ENCODE results near the gene RNF213.

DNA sequence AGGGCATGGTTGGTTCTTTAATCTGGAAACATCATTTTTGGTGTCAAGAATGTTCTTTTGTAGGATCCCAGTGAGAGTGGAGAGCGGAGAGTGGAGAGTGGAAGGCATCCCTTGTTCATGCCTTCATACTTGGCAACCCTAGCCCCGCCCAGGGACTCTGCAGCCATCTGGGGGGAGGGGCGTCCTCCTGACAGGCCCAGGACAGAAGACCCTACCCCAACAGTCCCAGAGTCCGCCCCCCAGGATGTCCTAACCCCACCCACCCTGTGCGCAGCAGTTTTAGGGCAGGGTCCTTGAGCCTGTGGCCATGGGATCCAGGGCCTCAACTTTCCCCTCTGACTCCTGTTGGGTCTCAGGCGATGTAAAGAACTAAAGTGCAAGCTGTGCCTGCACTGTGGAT lies 36.0 kb upstream of the RNF213 start:
- TF ChIP-seq GABPA (IDR thresholded peaks at IDR 0.05; ENCODE audit: low read depth) (no peak), POLR2AphosphoS5 (IDR thresholded peaks at IDR 0.05; ENCODE audit: low read depth, low read length) (no peak), FOXJ3 (CRISPR knock-in tag; IDR thresholded peaks at IDR 0.05) (no peak), SMC3 (IDR thresholded peaks at IDR 0.05; ENCODE audit: low read depth, low read length) (no peak), YY1 (IDR thresholded peaks at IDR 0.05; ENCODE audit: low read depth) (no peak), RXRA (IDR thresholded peaks at IDR 0.05; ENCODE audit: borderline replicate concordance, low read depth) (no peak), ELF1 (IDR thresholded peaks at IDR 0.05) (no peak), TAF1 (IDR thresholded peaks at IDR 0.05; ENCODE audit: borderline replicate concordance, low read depth, low read length) (no peak), RAD21 (IDR thresholded peaks at IDR 0.05; ENCODE audit: low read length) (no peak), RCOR1 (IDR thresholded peaks at IDR 0.05; ENCODE audit: low read length) (no peak), TEAD4 (IDR thresholded peaks at IDR 0.05; ENCODE audit: borderline replicate concordance, insufficient read depth) (no peak)
- TF ChIP-seq, protein P1, sequence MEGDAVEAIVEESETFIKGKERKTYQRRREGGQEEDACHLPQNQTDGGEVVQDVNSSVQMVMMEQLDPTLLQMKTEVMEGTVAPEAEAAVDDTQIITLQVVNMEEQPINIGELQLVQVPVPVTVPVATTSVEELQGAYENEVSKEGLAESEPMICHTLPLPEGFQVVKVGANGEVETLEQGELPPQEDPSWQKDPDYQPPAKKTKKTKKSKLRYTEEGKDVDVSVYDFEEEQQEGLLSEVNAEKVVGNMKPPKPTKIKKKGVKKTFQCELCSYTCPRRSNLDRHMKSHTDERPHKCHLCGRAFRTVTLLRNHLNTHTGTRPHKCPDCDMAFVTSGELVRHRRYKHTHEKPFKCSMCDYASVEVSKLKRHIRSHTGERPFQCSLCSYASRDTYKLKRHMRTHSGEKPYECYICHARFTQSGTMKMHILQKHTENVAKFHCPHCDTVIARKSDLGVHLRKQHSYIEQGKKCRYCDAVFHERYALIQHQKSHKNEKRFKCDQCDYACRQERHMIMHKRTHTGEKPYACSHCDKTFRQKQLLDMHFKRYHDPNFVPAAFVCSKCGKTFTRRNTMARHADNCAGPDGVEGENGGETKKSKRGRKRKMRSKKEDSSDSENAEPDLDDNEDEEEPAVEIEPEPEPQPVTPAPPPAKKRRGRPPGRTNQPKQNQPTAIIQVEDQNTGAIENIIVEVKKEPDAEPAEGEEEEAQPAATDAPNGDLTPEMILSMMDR (IDR thresholded peaks at IDR 0.05) = no peak
- TF ChIP-seq, protein P2, sequence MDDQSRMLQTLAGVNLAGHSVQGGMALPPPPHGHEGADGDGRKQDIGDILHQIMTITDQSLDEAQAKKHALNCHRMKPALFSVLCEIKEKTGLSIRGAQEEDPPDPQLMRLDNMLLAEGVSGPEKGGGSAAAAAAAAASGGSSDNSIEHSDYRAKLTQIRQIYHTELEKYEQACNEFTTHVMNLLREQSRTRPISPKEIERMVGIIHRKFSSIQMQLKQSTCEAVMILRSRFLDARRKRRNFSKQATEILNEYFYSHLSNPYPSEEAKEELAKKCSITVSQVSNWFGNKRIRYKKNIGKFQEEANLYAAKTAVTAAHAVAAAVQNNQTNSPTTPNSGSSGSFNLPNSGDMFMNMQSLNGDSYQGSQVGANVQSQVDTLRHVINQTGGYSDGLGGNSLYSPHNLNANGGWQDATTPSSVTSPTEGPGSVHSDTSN (IDR thresholded peaks at IDR 0.05) = no peak
- TF ChIP-seq, protein P3, sequence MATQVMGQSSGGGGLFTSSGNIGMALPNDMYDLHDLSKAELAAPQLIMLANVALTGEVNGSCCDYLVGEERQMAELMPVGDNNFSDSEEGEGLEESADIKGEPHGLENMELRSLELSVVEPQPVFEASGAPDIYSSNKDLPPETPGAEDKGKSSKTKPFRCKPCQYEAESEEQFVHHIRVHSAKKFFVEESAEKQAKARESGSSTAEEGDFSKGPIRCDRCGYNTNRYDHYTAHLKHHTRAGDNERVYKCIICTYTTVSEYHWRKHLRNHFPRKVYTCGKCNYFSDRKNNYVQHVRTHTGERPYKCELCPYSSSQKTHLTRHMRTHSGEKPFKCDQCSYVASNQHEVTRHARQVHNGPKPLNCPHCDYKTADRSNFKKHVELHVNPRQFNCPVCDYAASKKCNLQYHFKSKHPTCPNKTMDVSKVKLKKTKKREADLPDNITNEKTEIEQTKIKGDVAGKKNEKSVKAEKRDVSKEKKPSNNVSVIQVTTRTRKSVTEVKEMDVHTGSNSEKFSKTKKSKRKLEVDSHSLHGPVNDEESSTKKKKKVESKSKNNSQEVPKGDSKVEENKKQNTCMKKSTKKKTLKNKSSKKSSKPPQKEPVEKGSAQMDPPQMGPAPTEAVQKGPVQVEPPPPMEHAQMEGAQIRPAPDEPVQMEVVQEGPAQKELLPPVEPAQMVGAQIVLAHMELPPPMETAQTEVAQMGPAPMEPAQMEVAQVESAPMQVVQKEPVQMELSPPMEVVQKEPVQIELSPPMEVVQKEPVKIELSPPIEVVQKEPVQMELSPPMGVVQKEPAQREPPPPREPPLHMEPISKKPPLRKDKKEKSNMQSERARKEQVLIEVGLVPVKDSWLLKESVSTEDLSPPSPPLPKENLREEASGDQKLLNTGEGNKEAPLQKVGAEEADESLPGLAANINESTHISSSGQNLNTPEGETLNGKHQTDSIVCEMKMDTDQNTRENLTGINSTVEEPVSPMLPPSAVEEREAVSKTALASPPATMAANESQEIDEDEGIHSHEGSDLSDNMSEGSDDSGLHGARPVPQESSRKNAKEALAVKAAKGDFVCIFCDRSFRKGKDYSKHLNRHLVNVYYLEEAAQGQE (IDR thresholded peaks at IDR 0.05; ENCODE audit: low read depth, low read length) = no peak

All from SK-N-SH (cell line).